ENCODE data around the gene CFAP70.

DNA sequence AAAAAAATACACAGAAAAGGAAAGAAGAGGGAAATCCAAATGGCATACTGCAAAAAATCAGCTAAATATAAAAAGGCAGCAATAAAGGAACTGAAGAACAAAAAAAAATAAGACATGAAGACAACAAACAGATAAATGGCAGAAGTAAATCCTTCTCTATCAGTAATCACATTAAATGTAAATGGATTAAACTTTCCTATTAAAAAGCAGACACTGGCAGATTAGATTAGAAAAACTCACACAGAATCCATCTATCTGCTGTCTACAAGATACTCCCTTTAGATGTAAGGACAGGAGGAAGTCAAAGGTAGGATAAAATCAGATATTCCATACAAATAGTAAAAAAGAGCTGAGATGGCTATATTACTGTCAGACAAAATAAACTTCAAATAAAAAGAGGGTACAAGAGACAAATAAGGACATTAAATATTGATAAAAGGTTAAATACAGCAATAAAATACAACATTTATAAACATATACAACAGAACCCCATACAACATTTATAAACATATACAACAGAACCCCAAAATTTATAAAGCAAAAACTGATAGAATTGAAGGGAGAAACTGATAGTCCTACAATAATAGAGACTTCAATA, 51.4 kb downstream of the CFAP70 start:
- no peak for TF ChIP-seq EZH2 (IDR thresholded peaks at IDR 0.05; ENCODE audit: insufficient read depth, poor library complexity, severe bottlenecking)
- no peak for TF ChIP-seq EZH2phosphoT487 (IDR thresholded peaks at IDR 0.05; ENCODE audit: insufficient read depth, low read depth)

All from GM23248 (cell line).